Inflammatory macrophage (primary cell): ENCODE data around the gene EEIG1.
A peak's percentile ranks its signal among the peaks of the same experiment; 100 is the strongest.

Experiments
- DNase-seq, 2 donors: peaks; one replicate each; pipeline ENCODE4 v3.0.0-alpha.2; 2020 to 2022

The EEIG1 gene

GRCh38 chr9:127974001-127974768, 6.6 kb downstream of the EEIG1 start:
- no peak for DNase-seq

- DNase-seq: no peak
Measured at GRCh38 chr9:127973169-127974000, 7.4 kb downstream of the EEIG1 start.

- DNase-seq: no peak
Measured at GRCh38 chr9:127972236-127972871, 8.4 kb downstream of the EEIG1 start.

GRCh38 chr9:127971357-127972235, 9.2 kb downstream of the EEIG1 start:
- peak; percentile 69 to 88 for DNase-seq

GRCh38 chr9:127970401-127971313, 10.1 kb downstream of the EEIG1 start:
- DNase-seq: no peak

GRCh38 chr9:127968700-127969383, 11.9 kb downstream of the EEIG1 start:
- DNase-seq: peak; percentile 27 to 62

GRCh38 chr9:127968042-127968441, 12.7 kb downstream of the EEIG1 start:
- DNase-seq: peak in 1 of 2 donors; percentile 30

GRCh38 chr9:127967151-127967809, 13.5 kb downstream of the EEIG1 start:
- peak in 1 of 2 donors; percentile 31 for DNase-seq

- DNase-seq: no peak
Measured at GRCh38 chr9:127966416-127967150, 14.2 kb downstream of the EEIG1 start.

GRCh38 chr9:127965953-127966352, 14.8 kb downstream of the EEIG1 start:
- DNase-seq: no peak

GRCh38 chr9:127963359-127964064, 17.3 kb downstream of the EEIG1 start:
- no peak for DNase-seq

- no peak for DNase-seq
Measured at GRCh38 chr9:127963041-127963358, 17.8 kb downstream of the EEIG1 start.

- no peak for DNase-seq
Measured at GRCh38 chr9:127962278-127962677, 18.5 kb downstream of the EEIG1 start.

- DNase-seq: peak; percentile 26 to 69
Measured at GRCh38 chr9:127961613-127962155, 19.1 kb downstream of the EEIG1 start.

GRCh38 chr9:127961155-127961490, 19.7 kb downstream of the EEIG1 start:
- no peak for DNase-seq

- DNase-seq: no peak
Measured at GRCh38 chr9:127960410-127961154, 20.2 kb downstream of the EEIG1 start.

GRCh38 chr9:127959841-127960409, 20.9 kb downstream of the EEIG1 start:
- DNase-seq: no peak
